Choroid plexus epithelial cell (primary cell): ENCODE data around the gene CHRNE.

Source experiments
- DNase-seq: peaks from one replicate; pipeline ENCODE4 v3.0.0-alpha.2; 2010; ENCODE audit warnings: low read depth
- H3K4me3 ChIP-seq: 2 replicates; pipeline ENCODE4 v1.5.1; 2011; ENCODE audit warnings: low read depth, mild to moderate bottlenecking, control low read depth, low read length, moderate library complexity
- CTCF ChIP-seq: conservative IDR thresholded peaks from 2 replicates; pipeline ENCODE4 v1.5.1; 2011; ENCODE audit warnings: low read depth, mild to moderate bottlenecking, control low read depth, inconsistent platforms, low read length, moderate library complexity

Gene CHRNE

GRCh38 chr17:4903051-4903818 lies at the start of gene CHRNE:
TSS of gene CHRNE (minus strand) at chr17:4903098. CDS start at chr17:4903063, 35 bp downstream.
- TF ChIP-seq CTCF: peak; percentile 81
- DNase-seq: peak; percentile 90
- H3K4me3 ChIP-seq: no peak within 1 kb of the TSS

GRCh38 chr17:4951486-4951885 lies 48.6 kb upstream of the CHRNE start:
- DNase-seq: no peak
- TF ChIP-seq CTCF: no peak
- no peak overlapping the region for H3K4me3 ChIP-seq

DNA sequence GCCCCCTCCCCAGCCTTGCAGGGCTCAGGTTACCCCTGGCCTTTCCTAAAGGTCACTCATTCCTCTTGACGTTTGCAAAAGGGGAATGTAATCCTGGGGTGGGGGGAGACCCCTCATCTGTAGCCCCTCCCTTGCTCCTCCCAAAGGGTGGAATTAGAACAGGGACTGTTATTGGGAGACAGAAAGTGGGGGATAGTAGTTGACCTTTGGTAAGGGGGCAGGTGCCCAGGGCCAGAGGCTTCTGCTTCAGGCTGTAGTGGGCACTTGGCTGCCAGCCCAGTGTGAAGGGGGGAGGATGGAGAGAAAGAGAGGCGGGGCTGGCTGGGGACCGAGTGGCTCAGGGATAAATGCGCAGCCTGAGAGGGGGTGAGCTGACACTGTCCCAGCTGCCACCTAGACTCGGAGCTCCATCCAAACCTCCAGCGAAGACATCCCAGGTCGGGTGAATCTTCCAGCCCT lies 47.9 kb upstream of the CHRNE start, which contains the start of gene ENO3:
Gene ENO3, plus strand, starts transcription at position 374 of the 459 bp plus-strand sequence. CDS start 711 bp downstream, outside the sequence.
- H3K4me3 ChIP-seq: peak within 1 kb of the TSS; percentile 45
- TF ChIP-seq CTCF: no peak
- no peak for DNase-seq

GRCh38 chr17:4950075-4950745 lies 47.3 kb upstream of the CHRNE start:
- no peak for TF ChIP-seq CTCF

GRCh38 chr17:4949321-4950074 lies 46.6 kb upstream of the CHRNE start:
- peak; percentile 84 for DNase-seq
- H3K4me3 ChIP-seq: peak overlapping the region; percentile 99
- no peak for TF ChIP-seq CTCF

More at GRCh38 chr17:4950075-4950745, 47.3 kb upstream of the CHRNE start:
- no peak for DNase-seq
- H3K4me3 ChIP-seq: peak overlapping the region; percentile 45

- H3K4me3 ChIP-seq: peak overlapping the region; percentile 99
- no peak for TF ChIP-seq CTCF
- peak; percentile 94 for DNase-seq
Observed at GRCh38 chr17:4948931-4949320, 46.0 kb upstream of the CHRNE start.
